ENCODE results near the gene CCDC106.

The CCDC106 gene

GRCh38 chr19:55646889-55647731, 902 bp upstream of the CCDC106 start:
- DNase-seq = no peak
- in situ Hi-C loops (cut with MboI; ENCODE audit: low pct_unique_long_range_greater_than_20kb, low sequenced_read_pairs) = no loop called here

DNA sequence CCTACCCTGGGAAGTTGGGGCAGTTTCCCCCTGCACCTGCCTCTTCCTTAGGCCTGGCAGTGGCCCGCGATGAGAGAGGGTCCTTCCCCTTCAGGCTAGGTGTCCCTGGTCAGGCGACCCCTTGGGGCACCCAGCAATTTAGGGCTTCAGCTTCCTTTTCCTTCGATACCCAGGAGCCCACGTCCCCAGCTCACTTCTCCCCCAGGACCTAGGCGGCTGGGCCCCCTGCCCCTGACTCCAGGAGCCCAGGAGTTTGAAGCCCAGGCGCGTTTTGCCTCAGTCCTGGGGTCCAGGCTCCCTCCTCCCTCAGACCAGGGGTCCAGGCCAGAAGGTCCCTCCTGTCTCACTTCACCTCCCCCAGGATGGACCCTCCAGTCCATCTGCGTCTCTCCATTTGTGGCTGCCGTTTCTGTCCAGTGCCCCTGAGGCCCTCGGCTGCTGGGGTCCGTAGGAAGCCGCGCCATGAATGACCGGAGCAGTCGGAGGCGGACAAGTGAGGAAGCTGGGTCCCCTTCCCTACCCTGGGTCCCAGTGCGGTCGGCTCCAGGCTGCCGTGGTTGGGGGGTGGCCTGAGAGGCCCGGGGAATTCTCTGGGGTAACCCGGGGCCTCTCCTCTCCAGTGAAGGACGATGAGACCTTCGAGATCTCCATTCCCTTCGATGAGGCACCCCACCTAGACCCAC, 714 bp downstream of the CCDC106 start:
- in situ Hi-C loops (cut with MboI; ENCODE audit: low pct_unique_long_range_greater_than_20kb, low sequenced_read_pairs) = no loop called here
- DNase-seq = no peak

GRCh38 chr19:55649268-55650125, 1.5 kb downstream of the CCDC106 start:
- in situ Hi-C loops (cut with MboI; ENCODE audit: low pct_unique_long_range_greater_than_20kb, low sequenced_read_pairs) = no loop called here
- DNase-seq = no peak

GRCh38 chr19:55650126-55650557, 2.1 kb downstream of the CCDC106 start:
- in situ Hi-C loops (cut with MboI; ENCODE audit: low pct_unique_long_range_greater_than_20kb, low sequenced_read_pairs) = no loop called here
- no peak for DNase-seq

GRCh38 chr19:55650602-55651230, 2.7 kb downstream of the CCDC106 start:
- DNase-seq = no peak
- in situ Hi-C loops (cut with MboI; ENCODE audit: low pct_unique_long_range_greater_than_20kb, low sequenced_read_pairs) = no loop called here

DNA sequence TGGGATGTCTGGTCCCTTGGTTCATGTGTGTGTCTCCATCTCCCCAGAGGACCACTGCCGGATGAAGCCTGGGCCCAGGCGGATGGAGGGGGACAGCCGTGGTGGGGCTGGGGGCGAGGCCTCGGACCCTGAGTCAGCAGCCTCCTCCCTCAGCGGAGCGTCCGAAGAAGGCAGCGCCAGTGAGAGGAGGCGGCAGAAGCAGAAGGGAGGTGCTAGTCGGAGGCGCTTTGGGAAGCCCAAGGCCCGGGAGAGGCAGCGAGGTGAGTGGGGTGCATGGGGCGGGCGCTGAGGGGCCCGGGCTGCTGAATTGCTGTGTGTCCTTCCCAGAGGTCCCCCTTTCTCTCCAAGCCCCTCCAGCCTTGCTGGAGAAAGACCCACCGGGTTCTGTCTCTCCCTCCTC, 3.2 kb downstream of the CCDC106 start:
- DNase-seq = no peak
- in situ Hi-C loops (cut with MboI; ENCODE audit: low pct_unique_long_range_greater_than_20kb, low sequenced_read_pairs) = no loop called here

DNA sequence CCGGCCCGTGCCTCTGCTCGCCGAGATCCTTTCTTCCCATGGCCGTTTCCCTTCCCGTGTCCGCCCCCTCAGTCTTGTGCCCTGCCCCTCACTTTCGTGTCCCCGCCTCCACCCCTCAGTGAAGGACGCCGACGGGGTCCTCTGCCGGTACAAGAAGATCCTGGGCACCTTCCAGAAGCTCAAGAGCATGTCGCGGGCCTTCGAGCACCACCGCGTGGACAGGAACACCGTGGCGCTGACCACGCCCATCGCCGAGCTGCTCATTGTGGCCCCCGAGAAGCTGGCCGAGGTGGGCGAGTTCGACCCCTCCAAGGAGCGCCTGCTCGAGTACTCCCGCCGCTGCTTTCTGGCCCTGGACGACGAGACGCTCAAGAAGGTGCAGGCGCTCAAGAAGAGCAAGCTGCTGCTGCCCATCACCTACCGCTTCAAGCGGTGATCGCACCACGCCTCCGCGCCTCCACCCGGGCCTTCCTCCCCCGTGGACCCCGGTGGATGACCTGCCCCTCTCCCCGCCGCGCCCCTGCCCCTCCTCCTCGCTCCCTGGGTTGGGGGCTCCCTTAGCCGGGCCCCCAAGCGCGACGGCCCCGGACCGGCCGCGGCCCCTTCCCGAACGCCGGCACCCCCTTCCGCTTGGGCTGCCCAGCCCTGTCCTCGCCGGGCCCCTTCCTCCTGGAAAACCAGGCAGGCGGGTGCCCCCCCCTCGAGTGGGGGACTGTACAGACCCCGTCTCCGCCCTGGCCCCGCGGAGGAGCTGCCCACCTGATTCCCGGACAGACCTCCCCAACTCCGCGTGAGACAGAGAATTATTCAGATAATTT, 4.5 kb downstream of the CCDC106 start:
- in situ Hi-C loops (cut with MboI; ENCODE audit: low pct_unique_long_range_greater_than_20kb, low sequenced_read_pairs) = no loop called here
- no peak for DNase-seq

- in situ Hi-C loops (cut with MboI; ENCODE audit: low pct_unique_long_range_greater_than_20kb, low sequenced_read_pairs) = no loop called here
- peak; percentile 98 for DNase-seq
Observed at GRCh38 chr19:55653651-55654322, 5.8 kb downstream of the CCDC106 start.

- in situ Hi-C loops (cut with MboI; ENCODE audit: low pct_unique_long_range_greater_than_20kb, low sequenced_read_pairs) = no loop called here
- peak; percentile 99 for DNase-seq
Observed at GRCh38 chr19:55654323-55654867, 6.4 kb downstream of the CCDC106 start.

DNA sequence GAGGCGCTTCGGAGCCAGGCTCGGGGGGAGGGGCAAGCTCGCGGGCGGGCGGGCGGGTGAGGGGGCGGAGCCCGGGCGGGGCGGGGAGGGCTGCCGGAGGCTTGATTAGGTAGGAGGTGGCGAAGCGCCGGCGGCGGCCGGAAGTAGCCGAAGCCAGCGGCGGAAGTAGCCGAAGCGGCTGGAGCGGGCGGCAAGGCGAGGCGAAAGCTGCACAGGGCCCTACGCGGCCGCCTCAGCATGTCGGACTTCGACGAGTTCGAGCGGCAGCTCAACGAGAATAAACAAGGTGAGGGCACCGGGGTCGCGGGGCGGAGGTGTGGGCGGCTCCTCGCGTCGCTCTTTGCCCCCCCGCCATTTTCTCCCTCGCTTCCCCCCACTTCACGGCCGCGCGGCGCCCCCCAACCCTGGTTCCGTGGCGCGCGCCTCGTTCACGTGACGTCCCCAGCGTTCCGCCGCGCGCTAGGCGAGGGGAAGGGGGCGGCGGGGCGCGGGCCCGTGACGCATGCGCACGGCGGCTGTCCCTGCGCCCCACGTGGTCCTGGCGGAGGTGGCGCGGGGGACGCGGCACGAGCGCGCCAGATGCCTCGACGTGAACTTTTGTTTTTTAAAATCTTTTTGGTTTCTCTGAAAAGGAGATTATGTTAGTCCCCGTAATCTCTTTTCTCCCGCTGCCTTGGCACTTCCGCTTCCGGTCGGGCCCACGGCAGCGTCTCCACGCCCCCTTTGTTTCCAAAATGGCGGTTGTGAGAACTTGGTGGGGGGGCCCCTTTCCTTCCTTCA, 7.0 kb downstream of the CCDC106 start, which contains the start of gene U2AF2:
Gene U2AF2, plus strand, starts transcription at position 168 of the 780 bp plus-strand sequence. Its CDS starts 70 bp downstream, at position 238.
- DNase-seq = peak; percentile 84
- in situ Hi-C loops (cut with MboI; ENCODE audit: low pct_unique_long_range_greater_than_20kb, low sequenced_read_pairs) = no loop called here

DNA sequence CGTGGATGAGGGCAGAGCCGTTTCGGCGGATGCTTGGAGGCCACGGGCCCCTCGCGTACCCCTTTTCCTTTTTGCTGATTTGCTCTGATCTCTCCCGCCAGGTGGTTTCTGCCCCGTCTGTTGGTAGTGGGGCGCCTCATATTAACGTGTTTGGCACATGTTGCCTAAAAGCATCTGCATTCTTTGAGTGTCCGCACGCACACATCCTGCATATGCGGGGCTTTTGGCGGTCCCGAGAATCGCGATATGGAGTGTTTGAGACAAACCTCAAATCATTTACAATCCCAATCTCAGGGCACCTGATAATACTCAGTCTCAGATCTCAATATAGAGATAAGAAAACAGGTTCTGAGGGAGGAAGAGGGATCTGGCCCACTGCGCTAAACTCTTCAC, 7.6 kb downstream of the CCDC106 start:
- no peak for DNase-seq
- in situ Hi-C loops (cut with MboI; ENCODE audit: low pct_unique_long_range_greater_than_20kb, low sequenced_read_pairs) = no loop called here

GRCh38 chr19:55656552-55656951, 8.5 kb downstream of the CCDC106 start:
- DNase-seq = no peak
- in situ Hi-C loops (cut with MboI; ENCODE audit: low pct_unique_long_range_greater_than_20kb, low sequenced_read_pairs) = no loop called here

- in situ Hi-C loops (cut with MboI; ENCODE audit: low pct_unique_long_range_greater_than_20kb, low sequenced_read_pairs) = no loop called here
- DNase-seq = no peak
Observed at GRCh38 chr19:55656988-55657747, 9.2 kb downstream of the CCDC106 start.

GRCh38 chr19:55658846-55659459, 10.9 kb downstream of the CCDC106 start:
- in situ Hi-C loops (cut with MboI; ENCODE audit: low pct_unique_long_range_greater_than_20kb, low sequenced_read_pairs) = no loop called here
- no peak for DNase-seq

- no peak for DNase-seq
- in situ Hi-C loops (cut with MboI; ENCODE audit: low pct_unique_long_range_greater_than_20kb, low sequenced_read_pairs) = no loop called here
Observed at GRCh38 chr19:55659822-55660221, 11.8 kb downstream of the CCDC106 start.

- no peak for DNase-seq
- in situ Hi-C loops (cut with MboI; ENCODE audit: low pct_unique_long_range_greater_than_20kb, low sequenced_read_pairs) = no loop called here
Observed at GRCh38 chr19:55660404-55660803, 12.4 kb downstream of the CCDC106 start.

All from KBM-7 (cell line).